HEK293 (cell line): ENCODE data around the gene ZNF276.

Experiments used
- CTCF ChIA-PET: fragments of 350-600 bp; formaldehyde crosslinking; extraction: SDS; loops from one replicate; lab custom pipeline; 2021; ENCODE audit warnings: antibody characterized with exemption; lab: Yijun Ruan, JAX
- POLR2A ChIA-PET: fragments of 300-600 bp; formaldehyde crosslinking; extraction: SDS; loops from one replicate; lab custom pipeline; 2020; ENCODE audit warnings: antibody characterized with exemption, inconsistent platforms; lab: Yijun Ruan, JAX
- H3K27ac ChIP-seq: fragments of 200-500 bp; sonication (Bioruptor generic); 2 replicates; pipeline ENCODE4 v1.5.1; 2014; ENCODE audit warnings: low read depth, low read length, control low read depth, inconsistent platforms; ENCODE audit errors: extremely low read depth
- H3K36me3 ChIP-seq, 2 experiments: fragments of 200-500 bp in 1 of 2; sonication (Bioruptor generic) in 1 of 2; 1 replicate in 1 of 2; 2 replicates in 1 of 2; pipeline ENCODE4 v1.5.1; 2014 to 2017; ENCODE audit warnings: inconsistent platforms in 2 of 2, low read length in 2 of 2; ENCODE audit not compliant: control insufficient read depth in 2 of 2, insufficient read depth in 1 of 2
- H3K4me1 ChIP-seq: fragments of 200-500 bp; sonication (Bioruptor generic); 2 replicates; pipeline ENCODE4 v1.5.1; 2014; ENCODE audit warnings: mild to moderate bottlenecking, low read length, inconsistent platforms; ENCODE audit not compliant: control insufficient read depth, insufficient read depth
- H3K4me3 ChIP-seq: 2 replicates; pipeline ENCODE4 v1.5.1; 2011; ENCODE audit warnings: low read depth, mild to moderate bottlenecking, control low read depth, low read length, moderate library complexity
- H3K9me3 ChIP-seq: fragments of 200-500 bp; sonication (Bioruptor generic); 2 replicates; pipeline ENCODE4 v1.5.1; 2014; ENCODE audit warnings: low read depth, low read length, inconsistent platforms; ENCODE audit not compliant: control insufficient read depth, insufficient read depth
- MZF1 ChIP-seq: fragments of 450-650 bp; formaldehyde crosslinking; IDR thresholded peaks from 2 replicates; pipeline ENCODE4 v1.5.1; 2017; ENCODE audit warnings: missing biosample characterization, missing genetic modification characterization, borderline replicate concordance
- PRDM10 ChIP-seq: fragments of 450-650 bp; formaldehyde crosslinking; IDR thresholded peaks from 2 replicates; pipeline ENCODE4 v1.5.1; 2016; ENCODE audit warnings: missing biosample characterization, missing genetic modification characterization
- PRDM4 ChIP-seq: fragments of 450-650 bp; formaldehyde crosslinking; IDR thresholded peaks from 2 replicates; pipeline ENCODE4 v1.5.1; 2017; ENCODE audit warnings: missing biosample characterization, missing genetic modification characterization
- ZBTB1 ChIP-seq: fragments of 450-650 bp; formaldehyde crosslinking; IDR thresholded peaks from 2 replicates; pipeline ENCODE4 v1.5.1; 2016; ENCODE audit warnings: missing biosample characterization, missing genetic modification characterization
- ZBTB49 ChIP-seq: fragments of 450-650 bp; formaldehyde crosslinking; IDR thresholded peaks from 2 replicates; pipeline ENCODE4 v1.5.1; 2016; ENCODE audit warnings: missing biosample characterization, missing genetic modification characterization, low read depth
- ZIC2 ChIP-seq: fragments of 450-650 bp; formaldehyde crosslinking; IDR thresholded peaks from 2 replicates; pipeline ENCODE4 v1.5.1; 2016; ENCODE audit warnings: missing biosample characterization, missing genetic modification characterization
- ZNF132 ChIP-seq: fragments of 450-650 bp; formaldehyde crosslinking; IDR thresholded peaks from 2 replicates; pipeline ENCODE4 v1.5.1; 2017; ENCODE audit warnings: missing biosample characterization, missing genetic modification characterization, borderline replicate concordance
- ZNF133 ChIP-seq: fragments of 450-650 bp; formaldehyde crosslinking; IDR thresholded peaks from 2 replicates; pipeline ENCODE4 v1.5.1; 2016; ENCODE audit warnings: missing biosample characterization, missing genetic modification characterization
- ZNF16 ChIP-seq: fragments of 450-650 bp; formaldehyde crosslinking; IDR thresholded peaks from 2 replicates; pipeline ENCODE4 v1.5.1; 2016; ENCODE audit warnings: low read depth, missing biosample characterization, missing genetic modification characterization
- ZNF184 ChIP-seq: fragments of 450-650 bp; IDR thresholded peaks from 2 replicates; pipeline ENCODE4 v1.5.1; 2018; ENCODE audit warnings: missing biosample characterization, mild to moderate bottlenecking, missing genetic modification characterization
- ZNF280D ChIP-seq: fragments of 450-650 bp; formaldehyde crosslinking; IDR thresholded peaks from 2 replicates; pipeline ENCODE4 v1.5.1; 2016; ENCODE audit warnings: missing biosample characterization, missing genetic modification characterization
- ZNF501 ChIP-seq: fragments of 450-650 bp; formaldehyde crosslinking; IDR thresholded peaks from 2 replicates; pipeline ENCODE4 v1.5.1; 2016; ENCODE audit warnings: missing biosample characterization, missing genetic modification characterization
- ZNF544 ChIP-seq: fragments of 450-650 bp; formaldehyde crosslinking; IDR thresholded peaks from 2 replicates; pipeline ENCODE4 v1.5.0; 2017; ENCODE audit warnings: missing biosample characterization, missing genetic modification characterization
- ZNF580 ChIP-seq: fragments of 450-650 bp; formaldehyde crosslinking; IDR thresholded peaks from 2 replicates; pipeline ENCODE4 v1.5.1; 2016; ENCODE audit warnings: missing biosample characterization, missing genetic modification characterization
- ZNF585B ChIP-seq: fragments of 450-650 bp; formaldehyde crosslinking; IDR thresholded peaks from 2 replicates; pipeline ENCODE4 v1.5.1; 2016; ENCODE audit warnings: missing biosample characterization, missing genetic modification characterization

Gene ZNF276

GRCh38 chr16:89723279-89724250 lies 2.2 kb downstream of the ZNF276 start:
- H3K27ac ChIP-seq: no peak overlapping the region

More at GRCh38 chr16:89723279-89724250, 2.2 kb downstream of the ZNF276 start:
- H3K4me1 ChIP-seq: peaks cover 5% of the 10 kb centered on the region; the same call in 1 of the 2 replicates
- H3K36me3 ChIP-seq: peaks cover 25 to 39% of the 10 kb centered on the region in 2 experiments; a peak in 2 of 3 replicates
- POLR2A ChIA-PET: interaction anchor here (0.5 to 1.8 kb wide), 4 partner anchors 9 to 54 kb away, joined by 3 to 4 read pairs (median 4); no protein-coding TSS in a partner anchor
- TF ChIP-seq PRDM10 (tag by site-specific recombination) (no peak), ZBTB49 (no peak), ZNF16 (tag by site-specific recombination) (no peak), ZNF280D (no peak), MZF1 (no peak), ZNF133 (tag by site-specific recombination) (no peak), ZNF580 (tag by site-specific recombination) (no peak), ZNF544 (no peak), PRDM4 (tag by site-specific recombination) (no peak), ZIC2 (tag by site-specific recombination) (no peak), ZBTB1 (tag by site-specific recombination) (no peak), ZNF184 (tag by site-specific recombination) (no peak), ZNF501 (tag by site-specific recombination) (no peak), ZNF585B (tag by site-specific recombination) (no peak), ZNF132 (tag by site-specific recombination) (no peak)
- no peaks in the 10 kb centered on the region for H3K9me3 ChIP-seq
- H3K4me3 ChIP-seq: no peak overlapping the region
- CTCF ChIA-PET: interaction anchor here (0.6 to 1.9 kb wide), 2 partner anchors 17 to 290 kb away, joined by 3 to 9 read pairs; no protein-coding TSS in a partner anchor
